Tibial nerve (tissue), 3 donors: ENCODE results near the gene CFAP97.

Experiments used
- POLR2A ChIP-seq, 2 donors: fragments of 450-650 bp; IDR thresholded peaks; one replicate each; pipeline ENCODE4 v1.6.1; 2017; ENCODE audit warnings: antibody characterized with exemption in 2 of 2, mild to moderate bottlenecking in 2 of 2, moderate library complexity in 2 of 2
- TF ChIP-seq, protein P1 (sequence below), 5 experiments: fragments of 200-600 bp in 3 of 5; fragments of 450-650 bp in 2 of 5; sonication (generic) in 3 of 5; IDR thresholded peaks; one replicate each; pipeline ENCODE4 v1.5.1; 2016 to 2019; ENCODE audit warnings: antibody characterized with exemption in 5 of 5, mild to moderate bottlenecking in 3 of 5, moderate library complexity in 2 of 5

DNA sequence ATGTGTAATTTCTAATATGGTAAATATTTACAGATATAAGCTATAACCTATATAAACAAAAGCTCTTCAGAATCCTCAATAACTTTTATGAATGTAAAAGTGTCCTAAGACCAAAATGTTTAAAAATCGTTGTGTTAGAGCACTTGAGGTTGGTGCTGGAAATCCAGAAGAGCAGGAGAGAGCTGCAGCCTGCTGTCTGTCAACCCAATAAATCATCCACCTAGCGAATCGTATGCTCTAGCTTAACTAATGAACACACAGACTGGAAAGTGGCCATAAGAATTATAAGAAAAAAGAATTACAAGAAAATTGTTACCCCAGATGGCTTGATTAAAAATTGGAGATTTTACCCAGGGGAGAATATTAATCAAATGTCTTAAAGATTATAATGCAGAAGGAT lies 17.0 kb downstream of the CFAP97 start:
- TF ChIP-seq, protein P1, sequence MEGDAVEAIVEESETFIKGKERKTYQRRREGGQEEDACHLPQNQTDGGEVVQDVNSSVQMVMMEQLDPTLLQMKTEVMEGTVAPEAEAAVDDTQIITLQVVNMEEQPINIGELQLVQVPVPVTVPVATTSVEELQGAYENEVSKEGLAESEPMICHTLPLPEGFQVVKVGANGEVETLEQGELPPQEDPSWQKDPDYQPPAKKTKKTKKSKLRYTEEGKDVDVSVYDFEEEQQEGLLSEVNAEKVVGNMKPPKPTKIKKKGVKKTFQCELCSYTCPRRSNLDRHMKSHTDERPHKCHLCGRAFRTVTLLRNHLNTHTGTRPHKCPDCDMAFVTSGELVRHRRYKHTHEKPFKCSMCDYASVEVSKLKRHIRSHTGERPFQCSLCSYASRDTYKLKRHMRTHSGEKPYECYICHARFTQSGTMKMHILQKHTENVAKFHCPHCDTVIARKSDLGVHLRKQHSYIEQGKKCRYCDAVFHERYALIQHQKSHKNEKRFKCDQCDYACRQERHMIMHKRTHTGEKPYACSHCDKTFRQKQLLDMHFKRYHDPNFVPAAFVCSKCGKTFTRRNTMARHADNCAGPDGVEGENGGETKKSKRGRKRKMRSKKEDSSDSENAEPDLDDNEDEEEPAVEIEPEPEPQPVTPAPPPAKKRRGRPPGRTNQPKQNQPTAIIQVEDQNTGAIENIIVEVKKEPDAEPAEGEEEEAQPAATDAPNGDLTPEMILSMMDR (IDR thresholded peaks at IDR 0.05), result no peak
- TF ChIP-seq POLR2A (IDR thresholded peaks at IDR 0.05), result no peak
